HepG2 (cell line): ENCODE results near the gene SULT2A1. TPM values are rescaled to one million over a fixed set of nuclear protein-coding genes. Genes with fewer than 3 reads are reported as not detected.
"Not testable (repeated sequence)": the region's sequence is repeated elsewhere in the genome, so short reads cannot be mapped to it uniquely, and the experiment has no call there.

ENCODE experiments used
- ATAC-seq: fragments of 200-7000 bp; cut with Tn5 transposase; 3 replicates; pipeline ENCODE4 v1.9.1; 2020; ENCODE audit warnings: mild to moderate bottlenecking, moderate library complexity
- BruUV-seq: library from RNA; stranded (reverse); fragments of 400-500 nt; replicated peaks from 2 replicates; lab custom pipeline; 2021; lab: Mats Ljungman, UMichigan
- CTCF ChIA-PET: fragments of 300-600 bp; formaldehyde crosslinking; extraction: SDS; loops from one replicate; lab custom pipeline; 2021; ENCODE audit warnings: low total read pairs, inconsistent platforms, low intra/inter-chr PET ratio; lab: Yijun Ruan, JAX
- POLR2A ChIA-PET: fragments of 350-600 bp; sonication (Branson Sonifier 250); formaldehyde crosslinking; loops from one replicate; lab custom pipeline; 2020; ENCODE audit warnings: antibody characterized with exemption, inconsistent platforms; lab: Yijun Ruan, JAX
- DNase-seq: peaks from one replicate; pipeline ENCODE4 v3.0.0-alpha.2; 2015; ENCODE audit warnings: low spot score
- FAIRE-seq: peaks from 3 replicates; lab custom pipeline; 2011; peaks lifted over from hg19 to GRCh38; lab: Jason Lieb, UNC
- H2AFZ ChIP-seq: one replicate; pipeline ENCODE4 v1.6.1; 2011; ENCODE audit warnings: low read length, inconsistent platforms
- H3K27ac ChIP-seq: fragments of 300-600 bp; 3 replicates; pipeline ENCODE4 v1.8.0; 2011; ENCODE audit warnings: mixed run types, mild to moderate bottlenecking, mixed read lengths, low read length, inconsistent platforms; ENCODE audit not compliant: insufficient read depth; ENCODE audit errors: extremely low read length
- H3K27me3 ChIP-seq, 2 experiments: fragments of 200-600 bp in 1 of 2; 2 replicates in 1 of 2; 3 replicates in 1 of 2; pipeline versions ENCODE4 v1.6.0 to v1.8.0; 2011; ENCODE audit warnings: low read length in 2 of 2, mild to moderate bottlenecking in 2 of 2, moderate library complexity in 2 of 2, inconsistent platforms in 1 of 2; ENCODE audit not compliant: insufficient read depth in 2 of 2, control insufficient read depth in 1 of 2
- H3K36me3 ChIP-seq, 2 experiments: fragments of 200-600 bp in 1 of 2; replicated peaks in 1 of 2; 2 replicates in 1 of 2; 3 replicates in 1 of 2; pipeline versions ENCODE4 v1.5.1 to v1.8.0; 2011; ENCODE audit warnings: low read length in 2 of 2, inconsistent platforms in 1 of 2; ENCODE audit not compliant: insufficient read depth in 2 of 2, control insufficient read depth in 1 of 2
- H3K4me1 ChIP-seq: 2 replicates; pipeline ENCODE4 v1.5.1; 2012; ENCODE audit warnings: low read length, inconsistent platforms; ENCODE audit not compliant: insufficient read depth
- H3K4me2 ChIP-seq: 2 replicates; pipeline ENCODE4 v1.6.0; 2011; ENCODE audit warnings: low read depth, low read length, inconsistent platforms
- H3K4me3 ChIP-seq, 3 experiments: fragments of 200-600 bp in 1 of 3; sonication (generic), shearing (Covaris generic) in 1 of 3; replicated peaks in 1 of 3; 2 replicates each; pipeline ENCODE4 v1.5.1; 2011 to 2016; ENCODE audit warnings: low read length in 3 of 3, inconsistent platforms in 2 of 3, low read depth in 2 of 3, mild to moderate bottlenecking in 2 of 3, control low read depth in 1 of 3, mixed read lengths in 1 of 3; ENCODE audit not compliant: insufficient read depth in 1 of 3
- H3K79me2 ChIP-seq: one replicate; pipeline ENCODE4 v1.6.1; 2011; ENCODE audit warnings: low read length, inconsistent platforms; ENCODE audit not compliant: insufficient read depth
- H3K9ac ChIP-seq: 2 replicates; pipeline ENCODE4 v1.6.0; 2011; ENCODE audit warnings: mild to moderate bottlenecking, low read depth, low read length, inconsistent platforms; ENCODE audit not compliant: insufficient read depth
- H3K9me3 ChIP-seq: 2 replicates; pipeline ENCODE4 v1.5.1; 2012; ENCODE audit warnings: mild to moderate bottlenecking, low read length
- H4K20me1 ChIP-seq: 2 replicates; pipeline ENCODE4 v1.6.0; 2011; ENCODE audit warnings: inconsistent platforms, mild to moderate bottlenecking, low read length, moderate library complexity; ENCODE audit not compliant: insufficient read depth
- EP300 ChIP-seq, 3 experiments: sonication (generic) in 1 of 3; formaldehyde crosslinking in 1 of 3; IDR thresholded peaks; 2 replicates each; pipeline versions ENCODE4 v1.5.1 to v1.6.1; 2011 to 2020; ENCODE audit warnings: low read depth in 2 of 3, low read length in 2 of 3, borderline replicate concordance in 1 of 3, improper control_type of control experiment in 1 of 3, mild to moderate bottlenecking in 1 of 3, missing genetic modification reagents in 1 of 3, moderate library complexity in 1 of 3
- FIP1L1 ChIP-seq: fragments of 200-400 bp; formaldehyde crosslinking; IDR thresholded peaks from 2 replicates; pipeline ENCODE4 v1.6.1; 2018; ENCODE audit warnings: low read depth, mild to moderate bottlenecking, low read length, moderate library complexity, borderline replicate concordance; ENCODE audit not compliant: insufficient read depth
- GATAD2A ChIP-seq: IDR thresholded peaks from 2 replicates; pipeline ENCODE4 v1.6.1; 2016
- HBP1 ChIP-seq: IDR thresholded peaks from 2 replicates; pipeline ENCODE4 v1.6.1; 2016; ENCODE audit warnings: low read depth, control low read depth
- HOXA9 ChIP-seq: sonication (generic); formaldehyde crosslinking; IDR thresholded peaks from 2 replicates; pipeline ENCODE4 v1.8.1; 2022; ENCODE audit warnings: missing genetic modification reagents, mild to moderate bottlenecking, moderate library complexity, borderline replicate concordance
- PITX1 ChIP-seq: sonication (generic); formaldehyde crosslinking; IDR thresholded peaks from 2 replicates; pipeline ENCODE4 v1.5.1; 2020; ENCODE audit warnings: mild to moderate bottlenecking, missing genetic modification reagents
- SKIL ChIP-seq: sonication (generic); formaldehyde crosslinking; IDR thresholded peaks from 2 replicates; pipeline ENCODE4 v1.8.0; 2022; ENCODE audit warnings: missing genetic modification reagents, mild to moderate bottlenecking, moderate library complexity, borderline replicate concordance
- SOX13 ChIP-seq, 3 experiments: fragments of 450-650 bp in 1 of 3; sonication (generic) in 1 of 3; formaldehyde crosslinking in 1 of 3; IDR thresholded peaks in 2 of 3; conservative IDR thresholded peaks in 1 of 3; 2 replicates each; pipeline versions ENCODE4 v1.5.0 to v1.6.1; 2016 to 2020; ENCODE audit warnings: antibody characterized with exemption in 1 of 3, mild to moderate bottlenecking in 1 of 3, missing compliant biosample characterization in 1 of 3, missing genetic modification reagents in 1 of 3, moderate library complexity in 1 of 3
- WGBS: methylation state at CpG from one replicate; pipeline ENCODE4 v1.1.6; 2017; ENCODE audit warnings: low lambda C conversion rate; 5-methylcytosine and 5-hydroxymethylcytosine counted together
- in situ Hi-C: cut with HindIII; loops from 2 replicates; pipeline ENCODE4 v1.10.0; 2017; ENCODE audit warnings: low pct_unique_long_range_greater_than_20kb; ENCODE audit not compliant: extremely low pct_ligation_motif_present
- intact Hi-C: fragments of 100-400 bp; cut with micrococcal nuclease; formaldehyde crosslinking; loops from one replicate; pipeline ENCODE4 v1.10.0; 2022; ENCODE audit not compliant: unreplicated experiment
- polyA plus RNA-seq, 8 experiments: library from polyadenylated mRNA; depleted of rRNA in 3 of 8; stranded (reverse) in 7 of 8; unstranded in 1 of 8; fragments of >200 nt; fragmentation: Illumina TruSeq in 4 of 8; extraction: Trizol in 4 of 8; gene quantifications; 2 replicates each; pipeline versions ENCODE4 v1.2.1 to v1.2.3, GENCODE V29; 2011 to 2016; ENCODE audit warnings: low read depth in 4 of 8, missing spikeins in 1 of 8, mixed read lengths in 1 of 8; ENCODE audit not compliant: insufficient read depth in 1 of 8
- total RNA-seq, 5 experiments: library from RNA; depleted of rRNA; stranded (reverse); fragments of >200 nt; fragmentation: Illumina TruSeq; extraction: Trizol; gene quantifications; 2 replicates each; pipeline ENCODE4 v1.2.3, GENCODE V29; 2016; ENCODE audit warnings: low read depth in 1 of 5

Gene SULT2A1
- total and polyA plus RNA-seq, 2 of the 13 experiments (the other 11 are each of a cell fraction or from before 2014, with no cell fraction given): 137 to 193 TPM

GRCh38 chr19:47881757-47882156, 4.4 kb downstream of the SULT2A1 start (continued):
- TF ChIP-seq HBP1 (CRISPR knock-in tag): no peak
- TF ChIP-seq GATAD2A (CRISPR knock-in tag): no peak
- TF ChIP-seq HOXA9: no peak
- no peak for TF ChIP-seq EP300 (IDR thresholded peaks at IDR 0.05; ENCODE audit: low read depth in 2 of 2, low read length in 2 of 2)
- TF ChIP-seq EP300 (CRISPR knock-in tag; IDR thresholded peaks at IDR 0.05; ENCODE audit: borderline replicate concordance): no peak
- TF ChIP-seq PITX1: no peak
- TF ChIP-seq FIP1L1: no peak
- TF ChIP-seq SKIL (CRISPR knock-in tag): no peak
- no peak for TF ChIP-seq SOX13 (IDR thresholded peaks at IDR 0.05)
- no peak for TF ChIP-seq SOX13 (CRISPR knock-in tag; conservative IDR thresholded peaks at IDR 0.05 in 1 of 2, IDR thresholded peaks at IDR 0.05 in 1 of 2)

- 69% methylated on average over 4 of the region's 4 CpGs for WGBS
- intact Hi-C loops, H2AFZ ChIP-seq, H3K27me3 ChIP-seq, in situ Hi-C loops, DNase-seq, CTCF ChIA-PET, H3K9ac ChIP-seq, POLR2A ChIA-PET, H4K20me1 ChIP-seq, FAIRE-seq, H3K4me2 ChIP-seq, ATAC-seq, BruUV-seq, H3K27ac ChIP-seq, H3K9me3 ChIP-seq, H3K4me3 ChIP-seq: not testable (repeated sequence)
- peaks cover 12% of the 10 kb centered on the region for H3K79me2 ChIP-seq
- H3K4me1 ChIP-seq: peaks cover 25% of the 10 kb centered on the region
- H3K36me3 ChIP-seq: peaks cover 10 to 61% of the 10 kb centered on the region in 2 experiments
Measured at GRCh38 chr19:47879385-47879784, 6.7 kb downstream of the SULT2A1 start.
